GM12801 (cell line): ENCODE results near the gene MTHFD2L.

ENCODE experiments used
- CTCF ChIP-seq: IDR thresholded peaks from one replicate; pipeline ENCODE4 v1.5.1; 2011; ENCODE audit warnings: control low read depth; ENCODE audit not compliant: insufficient read length; ENCODE audit errors: extremely low read depth

Gene MTHFD2L

GRCh38 chr4:74266081-74266480, 108.2 kb downstream of the MTHFD2L start:
- TF ChIP-seq CTCF, result no peak

GRCh38 chr4:74267998-74268606, 110.2 kb downstream of the MTHFD2L start:
- TF ChIP-seq CTCF, result no peak

GRCh38 chr4:74268643-74269042, 110.7 kb downstream of the MTHFD2L start:
- TF ChIP-seq CTCF, result no peak

GRCh38 chr4:74278490-74278889, 120.6 kb downstream of the MTHFD2L start:
- no peak for TF ChIP-seq CTCF

- TF ChIP-seq CTCF, result no peak
Measured at GRCh38 chr4:74279716-74280115, 121.8 kb downstream of the MTHFD2L start.

- TF ChIP-seq CTCF, result no peak
Measured at GRCh38 chr4:74282926-74283325, 125.0 kb downstream of the MTHFD2L start.

- no peak for TF ChIP-seq CTCF
Measured at GRCh38 chr4:74283614-74284013, 125.7 kb downstream of the MTHFD2L start.

GRCh38 chr4:74284053-74284452, 126.1 kb downstream of the MTHFD2L start:
- no peak for TF ChIP-seq CTCF
